ENCODE data around the gene POU5F2.

The POU5F2 gene, protein sequence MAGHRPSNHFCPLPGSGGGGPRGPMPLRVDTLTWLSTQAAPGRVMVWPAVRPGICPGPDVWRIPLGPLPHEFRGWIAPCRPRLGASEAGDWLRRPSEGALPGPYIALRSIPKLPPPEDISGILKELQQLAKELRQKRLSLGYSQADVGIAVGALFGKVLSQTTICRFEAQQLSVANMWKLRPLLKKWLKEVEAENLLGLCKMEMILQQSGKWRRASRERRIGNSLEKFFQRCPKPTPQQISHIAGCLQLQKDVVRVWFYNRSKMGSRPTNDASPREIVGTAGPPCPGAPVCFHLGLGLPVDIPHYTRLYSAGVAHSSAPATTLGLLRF

DNA sequence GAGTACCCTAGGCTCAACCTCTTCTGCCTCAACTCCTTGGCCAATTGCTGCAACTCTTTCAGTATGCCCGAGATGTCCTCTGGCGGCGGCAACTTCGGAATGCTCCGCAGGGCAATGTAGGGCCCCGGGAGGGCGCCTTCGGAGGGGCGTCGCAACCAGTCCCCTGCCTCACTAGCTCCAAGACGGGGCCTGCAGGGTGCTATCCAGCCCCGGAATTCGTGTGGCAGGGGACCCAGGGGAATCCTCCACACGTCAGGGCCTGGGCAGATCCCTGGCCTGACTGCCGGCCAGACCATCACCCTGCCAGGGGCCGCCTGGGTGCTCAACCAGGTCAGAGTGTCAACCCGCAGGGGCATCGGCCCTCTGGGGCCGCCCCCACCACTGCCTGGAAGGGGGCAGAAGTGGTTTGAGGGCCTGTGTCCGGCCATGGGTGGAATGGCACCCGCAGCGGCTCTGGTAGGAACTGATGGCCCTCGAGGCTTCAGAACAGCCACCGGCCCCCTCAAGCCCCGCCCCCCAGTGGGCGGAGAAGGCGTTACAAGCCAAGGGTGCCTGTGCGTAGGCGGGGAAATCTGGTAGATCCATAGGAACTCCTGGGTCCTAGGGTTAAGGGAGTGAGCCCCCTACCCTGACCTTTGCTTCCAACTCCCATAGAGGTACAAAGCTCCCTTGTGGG lies at the start of gene POU5F2:
TSS of gene POU5F2 (minus strand) at position 465 of the 676 bp plus-strand sequence. CDS start at position 428, 37 bp downstream.
- DNase-seq: no peak

DNA sequence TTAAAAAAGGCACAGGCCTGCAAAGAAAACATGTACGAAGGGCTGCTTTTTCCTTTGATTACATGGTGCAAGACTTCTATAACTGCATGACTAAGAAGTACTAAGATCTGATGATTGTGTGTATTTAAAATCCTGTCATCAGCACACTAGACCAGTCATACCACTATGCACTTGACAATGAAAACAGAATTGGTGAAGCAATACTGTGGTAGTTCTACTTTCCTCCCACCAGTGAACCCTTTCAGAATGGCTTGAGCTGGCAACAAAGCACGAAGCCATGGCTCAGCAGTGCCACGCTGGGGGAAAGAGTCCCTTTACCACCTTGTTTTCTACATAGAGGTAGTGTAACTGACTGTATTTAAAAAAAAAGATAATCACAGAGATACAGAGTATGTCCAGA lies 49.0 kb upstream of the POU5F2 start:
- no peak for DNase-seq

DNA sequence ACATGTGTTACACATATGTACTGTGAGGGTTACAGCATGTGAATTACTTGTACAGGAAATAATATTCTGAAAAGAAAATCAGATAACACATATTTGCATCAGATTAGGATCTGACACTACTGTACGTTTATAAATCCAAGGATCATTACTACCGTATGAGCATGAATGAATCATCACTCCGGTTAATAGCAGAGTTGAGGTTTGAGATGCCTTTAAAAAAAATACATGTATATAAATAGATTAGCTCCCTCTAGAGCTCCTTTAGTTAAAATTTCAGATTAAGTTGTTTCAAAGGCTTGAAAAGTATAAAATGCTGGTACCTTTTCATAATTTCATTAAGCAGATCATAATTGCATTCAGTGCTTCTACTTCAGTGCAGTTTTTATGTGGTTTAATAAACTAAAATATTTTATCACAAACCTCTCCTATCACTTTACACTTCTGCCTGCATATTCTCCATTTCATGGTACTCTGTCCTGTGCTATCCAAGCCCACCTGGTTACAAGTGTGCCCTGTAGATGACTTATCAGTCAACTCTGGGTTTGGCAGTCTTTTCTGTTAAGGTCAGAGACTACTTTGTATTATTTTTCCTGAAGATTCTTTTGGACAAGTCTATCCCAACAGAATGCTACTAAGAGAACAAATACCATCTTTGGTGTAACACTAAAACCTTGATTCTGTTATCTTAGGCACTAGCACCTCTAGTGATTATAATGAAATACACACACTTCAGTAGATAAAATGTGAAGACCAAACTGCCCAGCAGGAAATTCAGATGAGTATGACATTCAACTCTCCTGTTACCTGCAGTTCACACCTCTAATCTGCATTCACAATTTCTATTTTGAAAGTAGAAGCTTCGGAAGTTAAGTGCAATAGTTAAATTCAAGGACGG lies 48.0 kb upstream of the POU5F2 start:
- DNase-seq: no peak

DNA sequence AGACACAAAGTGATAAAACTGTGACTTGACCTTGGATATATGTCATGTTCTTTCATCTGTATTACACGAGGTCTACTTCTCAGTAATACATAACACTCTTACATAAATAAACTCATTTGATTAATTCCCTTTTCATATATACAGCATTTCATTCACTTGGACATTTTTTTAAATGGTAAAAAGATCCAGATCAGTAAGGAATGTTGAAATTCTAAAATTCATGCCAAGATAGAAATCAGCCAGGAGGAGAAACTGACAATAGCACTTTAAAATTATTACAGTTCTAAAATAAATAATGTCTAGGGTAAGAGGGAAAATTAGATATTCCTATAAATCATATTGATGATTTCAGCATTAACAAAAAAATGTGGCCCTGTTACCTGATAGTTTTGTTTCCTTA lies 46.2 kb upstream of the POU5F2 start:
- DNase-seq: no peak

DNA sequence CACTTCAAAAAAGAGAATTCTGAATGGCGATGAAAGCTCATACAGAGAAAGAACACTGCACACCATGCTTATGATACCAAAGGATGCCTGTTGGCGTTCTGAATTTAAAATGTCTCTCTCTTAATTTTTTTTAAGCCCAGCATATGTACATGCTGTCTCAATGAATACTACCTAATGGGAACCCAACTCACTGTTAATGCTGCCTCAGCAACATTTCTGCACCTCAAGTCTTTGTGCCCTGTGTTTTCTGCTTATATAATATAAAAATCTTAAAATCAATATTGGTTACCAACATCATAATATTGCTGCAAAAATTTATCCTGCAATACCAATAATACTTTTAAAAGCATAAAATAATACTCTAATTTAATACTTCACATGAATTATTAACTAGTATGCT lies 44.1 kb upstream of the POU5F2 start:
- no peak for DNase-seq

DNA sequence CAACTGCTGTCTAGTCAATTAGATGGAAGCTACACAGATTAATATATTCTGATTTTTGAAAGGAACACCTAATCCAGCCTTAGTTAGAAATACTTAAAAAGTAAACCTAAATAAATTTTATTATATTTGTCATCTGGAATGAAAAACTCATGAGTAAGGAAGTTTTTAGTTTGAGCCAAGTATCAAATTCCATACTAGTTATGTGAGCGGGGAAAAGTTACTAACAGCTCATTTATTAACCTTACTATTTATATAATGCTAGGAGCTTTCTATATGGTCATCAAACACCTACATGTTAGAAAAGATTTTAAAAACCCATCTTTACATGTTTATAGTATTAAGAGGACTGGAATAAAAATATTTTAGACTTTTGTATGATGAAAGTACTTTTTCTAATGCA lies 41.6 kb upstream of the POU5F2 start:
- DNase-seq: no peak

DNA sequence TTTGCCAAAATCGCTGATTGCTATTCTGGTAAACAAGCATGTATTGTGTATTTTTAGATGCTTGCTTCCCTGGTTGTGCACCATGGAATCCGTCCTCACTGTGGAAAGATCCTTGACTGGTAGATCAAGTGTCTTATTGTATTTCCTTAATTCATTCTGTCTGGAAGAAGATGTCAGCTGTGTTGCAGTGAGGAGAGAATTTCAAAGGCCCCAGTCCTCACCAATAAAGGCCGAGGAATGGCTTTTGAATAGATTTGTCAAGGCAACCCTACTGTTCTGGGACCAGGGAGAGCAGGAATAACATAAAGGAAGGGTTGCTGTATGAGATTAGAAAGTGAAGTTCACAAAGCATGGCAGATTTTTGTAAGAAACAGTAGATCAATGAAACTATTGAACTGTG lies 36.2 kb upstream of the POU5F2 start:
- DNase-seq: no peak

DNA sequence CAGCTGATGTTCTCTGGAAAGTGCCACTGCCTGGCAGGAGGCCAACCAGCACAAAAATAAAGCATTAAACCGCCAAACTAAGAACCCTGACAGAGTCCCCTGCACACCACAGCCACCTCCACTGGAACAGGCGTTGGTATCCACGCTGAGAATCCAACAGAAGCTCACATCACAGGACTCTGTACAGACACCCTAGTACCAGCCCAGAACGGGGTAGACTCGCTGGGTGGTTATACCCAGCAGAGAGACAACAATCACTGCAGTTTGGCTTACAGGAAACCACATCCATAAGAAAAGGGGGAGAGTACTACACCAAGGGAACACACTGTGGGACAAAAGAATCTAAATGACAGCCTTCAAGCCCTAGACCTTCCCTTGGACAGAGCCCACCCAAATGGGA lies 15.0 kb upstream of the POU5F2 start:
- no peak for DNase-seq

DNA sequence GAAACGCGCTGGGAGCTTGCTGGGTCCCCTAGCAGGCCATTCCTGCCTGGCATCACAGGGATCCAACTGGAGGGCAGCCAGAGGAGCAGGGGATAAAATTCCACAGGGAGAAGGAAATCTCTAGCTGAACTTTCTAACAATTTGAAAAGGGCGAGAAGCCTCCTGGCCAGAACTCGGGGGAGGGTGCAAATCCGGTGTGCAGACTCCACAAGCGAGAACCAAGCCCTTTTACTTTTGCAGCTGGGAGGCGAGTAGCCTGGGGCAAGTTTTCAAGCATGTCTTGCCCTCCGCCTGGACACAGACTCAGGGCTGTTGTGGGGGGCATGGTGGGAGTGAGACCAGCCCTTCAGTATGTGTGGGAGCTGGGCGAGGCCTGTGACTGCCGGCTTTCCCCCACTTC lies 14.3 kb upstream of the POU5F2 start:
- no peak for DNase-seq

DNA sequence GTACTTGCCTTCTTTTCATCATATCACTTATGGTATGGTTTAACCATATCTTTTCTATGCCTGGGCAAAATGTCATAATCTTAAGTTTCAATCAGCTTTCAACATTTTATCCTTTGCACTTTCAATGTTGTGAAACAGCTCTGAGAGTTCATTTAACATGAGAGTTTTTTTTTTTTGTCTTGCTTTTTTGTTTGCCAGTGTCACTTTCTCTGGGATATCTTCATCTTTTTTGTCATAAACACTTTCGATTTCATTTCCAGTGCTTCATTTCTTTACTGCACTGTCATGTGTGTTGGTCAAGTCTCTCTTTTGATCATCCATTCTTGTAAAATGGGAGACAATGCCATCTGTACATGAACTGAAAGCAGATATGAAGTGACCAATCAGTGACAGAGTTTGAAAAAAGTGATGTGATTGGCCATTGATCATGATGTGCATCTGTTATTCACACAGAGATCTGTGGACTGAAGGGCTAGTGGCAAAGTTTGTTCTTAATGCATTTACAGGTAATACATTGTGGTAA lies 7.5 kb upstream of the POU5F2 start:
- DNase-seq: no peak

DNA sequence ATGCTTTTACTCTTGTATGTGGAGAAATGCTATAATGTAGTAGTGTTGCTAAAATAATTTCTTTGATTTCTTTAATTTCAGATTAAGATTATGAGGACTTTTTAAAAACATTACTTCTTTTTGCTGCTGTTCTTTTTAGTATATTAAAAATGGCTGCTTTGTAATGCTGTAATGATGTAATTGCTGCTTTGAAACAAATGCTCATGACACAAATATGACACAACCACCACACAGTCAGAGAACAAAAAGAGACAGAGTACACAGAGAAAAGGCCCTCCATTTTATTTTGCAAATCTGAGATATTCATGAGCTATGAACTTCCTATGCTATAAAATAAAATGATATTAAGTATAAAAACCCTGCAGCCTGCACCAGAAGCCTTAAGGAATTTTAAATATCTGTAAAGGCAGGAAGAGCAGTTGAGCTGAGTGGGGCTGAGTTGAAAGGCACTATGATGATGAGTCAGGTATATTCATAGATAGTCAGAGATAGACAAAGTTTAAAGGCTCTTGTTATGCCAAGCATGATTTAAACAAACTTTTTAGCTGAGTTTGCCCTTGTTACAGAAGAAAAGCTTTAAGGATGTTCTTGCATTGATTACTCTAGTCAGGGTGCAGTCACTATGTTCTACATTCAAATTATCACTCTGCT lies 5.1 kb upstream of the POU5F2 start:
- DNase-seq: no peak

DNA sequence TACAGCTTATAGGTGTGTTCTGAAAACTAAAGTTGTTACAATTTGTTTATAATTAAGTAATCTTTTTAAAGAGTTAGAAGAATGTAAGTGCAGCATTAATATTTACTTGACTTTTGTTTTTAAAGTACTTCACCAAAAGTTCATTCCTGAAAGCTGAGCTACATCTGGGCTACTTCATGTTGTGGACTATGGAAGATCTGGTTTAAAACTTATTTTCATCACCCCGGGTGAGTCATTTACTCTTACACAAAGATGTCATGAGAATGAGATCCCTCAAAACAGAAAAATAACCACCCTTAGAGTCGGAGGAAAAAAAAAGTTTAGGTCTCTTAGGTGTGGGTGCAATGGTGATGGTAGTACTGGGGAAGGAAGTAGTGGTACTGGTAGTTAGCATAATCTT lies 5.1 kb downstream of the POU5F2 start:
- DNase-seq: no peak

DNA sequence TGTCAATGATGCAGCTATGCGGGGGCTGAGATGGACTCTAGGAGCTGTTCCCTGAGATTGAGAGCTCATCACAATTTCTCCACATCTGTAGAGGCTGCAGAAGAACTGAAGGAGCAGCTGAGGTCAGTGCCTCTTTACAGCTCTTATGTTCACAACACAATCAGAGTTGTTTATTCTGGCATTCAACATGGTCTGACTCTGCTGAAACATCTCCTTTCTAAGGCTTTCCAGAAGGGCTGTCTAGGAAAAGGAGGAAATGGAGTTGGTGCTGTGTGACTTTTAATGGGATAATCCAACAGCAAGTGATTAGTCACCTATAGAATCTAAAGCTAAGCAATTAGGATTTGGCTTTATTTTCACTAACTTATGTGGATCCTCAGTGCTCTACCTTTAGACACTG lies 6.0 kb downstream of the POU5F2 start:
- no peak for DNase-seq

DNA sequence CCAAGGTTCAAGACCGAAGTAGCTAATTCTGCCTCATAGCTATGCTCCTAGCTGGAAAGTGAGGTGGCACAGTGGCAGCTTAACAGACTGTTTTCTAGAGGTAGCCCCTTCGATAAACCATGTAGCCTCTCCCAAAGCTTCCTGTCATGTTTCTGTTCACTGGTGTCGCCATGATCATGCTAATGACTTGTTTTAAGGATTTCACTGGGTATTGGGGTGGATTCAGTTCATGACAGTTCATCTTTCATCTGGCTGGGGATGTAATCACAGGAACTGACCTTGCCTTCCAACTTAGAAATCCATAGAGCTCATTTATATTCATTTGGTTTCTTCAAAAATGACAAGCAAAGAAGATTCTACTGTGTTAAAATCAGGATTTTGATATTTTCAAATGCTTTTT lies 9.4 kb downstream of the POU5F2 start:
- DNase-seq: no peak

DNA sequence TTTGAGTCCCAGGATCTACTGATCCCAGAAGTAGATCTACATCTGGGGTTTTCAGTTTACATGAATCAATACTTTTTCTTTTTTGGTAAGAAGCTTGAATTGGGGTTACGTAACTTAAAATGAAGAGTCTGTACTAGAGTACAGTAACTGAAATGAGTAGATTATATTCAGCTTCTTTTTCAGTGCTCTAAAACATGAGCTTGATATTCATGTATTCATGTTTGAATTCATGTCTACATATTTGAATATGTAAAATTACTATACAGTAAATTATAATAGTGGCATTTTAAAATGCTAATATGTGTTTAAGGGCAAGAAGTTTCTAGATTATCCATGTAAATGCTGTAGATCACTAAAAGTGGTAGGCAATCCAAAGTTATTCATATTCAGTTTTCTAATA lies 14.8 kb downstream of the POU5F2 start:
- no peak for DNase-seq

DNA sequence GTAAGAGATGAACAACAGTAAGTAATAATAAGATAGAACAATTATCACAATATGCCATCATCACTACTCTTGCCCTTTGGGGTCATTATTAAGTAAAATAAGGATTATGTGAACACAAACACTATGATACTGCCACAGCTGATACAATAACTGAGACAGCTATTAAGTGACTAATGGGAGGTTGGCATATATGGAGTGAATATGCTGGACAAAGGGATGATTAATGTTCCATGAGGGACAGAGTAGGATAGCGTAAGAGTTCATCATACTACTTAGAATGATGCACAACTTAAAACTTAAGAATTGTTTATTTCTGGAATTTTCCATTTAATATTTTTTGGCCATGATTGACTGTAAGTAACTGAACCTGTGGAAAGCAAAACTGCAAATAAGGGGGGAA lies 16.6 kb downstream of the POU5F2 start:
- no peak for DNase-seq

DNA sequence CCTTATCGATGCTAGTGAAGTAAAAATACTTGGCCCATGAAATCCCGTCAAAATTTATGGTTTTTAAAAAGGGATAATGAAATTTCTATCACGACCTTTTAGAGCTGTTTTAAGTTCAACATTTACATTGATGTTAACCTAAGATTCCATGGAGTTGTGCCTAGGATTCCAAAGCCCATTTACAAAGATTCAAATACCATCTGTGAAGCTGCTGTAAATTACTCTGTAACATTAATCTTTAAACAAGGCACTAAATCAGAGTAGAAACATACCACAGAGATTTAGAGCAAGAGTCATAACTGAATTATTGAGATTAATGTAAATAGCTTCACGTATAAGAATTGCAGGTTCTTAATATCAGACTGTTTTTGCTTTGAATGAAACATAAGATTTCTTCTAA lies 17.7 kb downstream of the POU5F2 start:
- DNase-seq: no peak

DNA sequence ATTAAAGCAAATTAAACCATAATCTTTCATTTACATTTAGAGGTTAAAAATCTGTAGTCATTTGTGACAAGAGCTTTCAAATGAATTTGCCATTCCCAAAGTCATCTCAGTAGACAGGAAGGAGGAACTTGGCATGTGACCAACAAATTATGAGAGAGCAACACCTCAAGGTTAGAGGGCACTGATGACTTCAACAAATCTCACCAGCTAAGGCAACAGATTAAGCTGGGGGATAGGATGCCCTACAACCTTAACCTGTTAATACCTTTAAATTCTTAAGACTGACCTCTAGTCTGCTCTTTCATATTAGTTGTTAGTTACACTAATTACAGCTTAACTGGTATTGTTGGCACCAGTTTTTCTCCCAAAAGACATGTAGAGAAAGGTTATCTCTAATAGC lies 18.4 kb downstream of the POU5F2 start:
- no peak for DNase-seq

DNA sequence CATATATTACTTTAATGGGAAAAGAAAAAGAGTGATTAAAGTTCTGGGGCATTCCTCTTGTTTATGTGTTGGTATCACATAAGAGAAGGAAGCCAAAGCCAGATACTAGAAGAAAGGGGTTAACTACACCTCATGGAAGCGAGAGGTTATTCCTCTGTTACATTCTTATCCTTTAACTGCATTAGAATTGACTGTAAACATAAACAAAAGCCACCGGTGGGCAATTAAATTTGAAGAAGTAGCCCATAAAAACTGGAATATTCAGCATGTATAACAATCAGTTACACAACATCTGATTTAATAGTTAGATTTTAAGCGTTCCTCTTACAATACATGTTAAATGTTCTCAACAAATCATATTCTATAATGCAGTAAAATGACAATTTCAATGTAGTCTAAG lies 18.8 kb downstream of the POU5F2 start:
- no peak for DNase-seq

DNA sequence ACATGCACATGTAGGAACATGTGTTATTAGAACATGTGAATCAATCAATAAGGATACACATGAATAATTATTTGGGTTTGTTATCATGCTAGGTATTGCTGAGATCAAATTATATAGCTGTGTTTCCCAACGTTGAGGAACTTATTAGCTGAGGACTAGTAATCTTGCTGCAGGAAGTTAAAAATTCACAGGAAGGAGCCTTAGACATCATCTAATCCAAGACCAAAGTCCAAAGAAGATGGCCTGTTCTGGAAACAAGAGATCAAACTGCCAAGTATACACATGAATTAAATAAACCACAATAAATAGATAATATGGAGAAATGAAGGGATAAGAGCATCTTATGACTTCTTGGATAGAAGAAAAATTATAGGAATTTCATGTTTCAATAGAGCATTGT lies 19.9 kb downstream of the POU5F2 start:
- DNase-seq: no peak

DNA sequence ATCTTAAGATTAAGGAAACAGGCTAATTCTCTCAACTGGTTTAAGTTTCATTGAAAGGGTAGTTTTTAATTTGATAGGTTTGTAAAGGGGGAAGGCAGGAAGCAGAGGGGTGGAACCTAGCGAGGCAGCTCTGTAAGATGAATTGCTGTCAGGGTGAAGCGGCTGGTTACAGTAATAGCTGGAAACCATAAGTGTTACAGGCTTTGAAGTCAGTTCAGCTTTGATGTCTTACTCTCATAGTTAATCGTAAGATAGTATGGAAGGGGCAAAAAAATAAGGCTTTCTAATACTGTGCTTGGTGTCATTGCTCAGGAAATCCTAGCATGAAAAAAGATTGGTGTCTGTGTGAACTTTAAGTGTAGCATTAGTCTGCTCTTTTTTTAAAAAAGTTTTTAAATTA lies 20.3 kb downstream of the POU5F2 start:
- no peak for DNase-seq

DNA sequence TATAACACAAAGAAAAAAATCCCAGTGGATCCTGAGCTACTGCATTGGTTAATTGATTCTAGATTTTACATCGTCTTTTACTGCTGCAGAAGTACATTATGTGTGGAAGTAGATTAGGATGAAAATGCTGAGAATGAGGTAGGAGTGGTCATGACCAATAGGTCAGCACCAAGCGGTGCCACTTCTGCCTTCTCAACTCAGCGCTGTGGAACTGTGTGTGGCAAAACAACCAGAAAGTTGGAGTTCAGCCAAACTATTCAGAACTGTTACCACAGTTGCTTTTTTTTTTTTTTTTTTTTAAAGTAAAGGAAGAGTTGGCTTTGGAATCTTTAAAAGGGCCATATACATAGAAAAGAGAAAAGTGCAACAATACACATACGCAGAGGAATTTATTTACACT lies 24.2 kb downstream of the POU5F2 start:
- DNase-seq: no peak

DNA sequence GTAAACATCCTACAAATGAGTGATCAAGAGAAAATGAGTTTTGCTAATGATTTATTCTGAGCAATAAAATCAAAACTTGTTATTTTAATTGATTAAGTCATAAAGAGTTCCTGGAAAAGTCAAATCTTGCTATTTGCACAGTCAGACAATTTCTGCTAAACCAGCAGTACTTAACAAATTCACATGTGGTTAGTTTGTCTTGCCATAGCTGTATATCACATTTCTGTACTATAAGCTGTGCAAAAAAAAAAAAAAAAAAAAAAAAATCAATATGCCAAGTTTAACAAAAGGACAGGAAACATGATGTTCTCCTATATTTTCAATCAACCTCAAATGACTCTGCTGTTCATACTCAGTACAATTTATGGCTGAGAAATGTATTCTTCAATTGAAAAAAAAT lies 24.9 kb downstream of the POU5F2 start:
- DNase-seq: no peak
